Stimulated activated CD4-positive, alpha-beta T cell treated with anti-CD3 and anti-CD28 coated beads, Interleukin-4, amount 100 ng/mL, for 24 hours (primary cell): Measurements from ENCODE around the gene NHLRC1.

Source experiments
- DNase-seq: peaks from one replicate; pipeline ENCODE4 v3.0.0-alpha.2; 2020

NHLRC1 gene

DNA sequence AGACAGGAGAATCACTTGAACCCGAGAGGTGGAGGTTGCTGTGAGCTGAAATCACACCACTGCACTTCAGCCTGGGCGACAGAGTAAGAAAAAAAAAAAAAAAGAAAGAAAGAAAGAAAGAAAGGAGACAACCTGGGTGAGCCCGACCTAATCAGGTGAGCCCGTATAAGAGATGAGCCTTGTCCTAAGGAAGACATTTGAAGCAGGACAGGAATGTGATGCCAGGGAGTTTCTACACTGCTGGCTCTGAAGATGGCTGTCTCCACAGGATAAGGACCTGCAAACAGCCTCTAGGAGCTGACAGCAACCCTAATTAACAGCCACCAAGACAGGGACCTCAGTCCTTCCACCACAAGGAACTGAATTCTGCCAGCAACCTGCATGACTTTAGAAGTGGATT, 41.9 kb downstream of the NHLRC1 start:
- DNase-seq, result no peak

DNA sequence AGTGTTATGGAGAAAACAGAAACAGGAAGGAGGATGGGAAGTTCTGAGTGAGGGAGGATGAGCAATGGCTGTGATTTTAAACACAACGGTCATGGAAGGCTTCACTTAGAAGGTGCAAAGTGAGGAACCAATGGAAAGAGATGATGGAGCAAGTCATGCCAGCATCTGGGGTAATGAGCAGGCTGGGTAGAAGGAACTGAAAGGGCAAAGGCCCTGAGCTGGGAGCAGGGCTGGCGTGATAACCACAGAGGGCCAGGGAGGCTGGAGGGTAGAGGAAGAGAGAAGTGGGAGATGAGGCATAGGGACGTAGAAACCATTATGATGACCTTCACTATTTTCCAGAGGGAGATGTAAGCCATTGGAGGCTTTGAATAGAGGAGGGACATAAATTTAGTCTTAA, 43.6 kb downstream of the NHLRC1 start:
- no peak for DNase-seq

DNA sequence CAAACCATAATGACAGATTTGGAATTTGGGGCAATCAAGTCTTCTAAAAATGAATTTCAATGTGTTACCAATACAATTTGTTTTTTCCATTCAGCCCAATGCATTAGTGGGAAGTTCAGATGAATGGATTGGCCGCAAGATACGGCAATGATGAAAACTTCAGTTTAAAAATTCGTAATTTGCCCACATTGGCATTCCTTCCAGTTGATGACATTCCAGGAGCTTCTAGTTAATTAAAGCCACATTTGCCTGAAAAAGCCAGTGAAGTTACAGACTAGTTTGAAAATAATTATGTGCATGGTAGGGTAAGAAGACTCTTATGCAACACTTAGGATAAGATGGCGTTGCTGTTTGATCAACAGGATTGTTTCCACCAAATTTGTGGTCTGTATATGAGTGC, 46.2 kb downstream of the NHLRC1 start:
- DNase-seq, result no peak

DNA sequence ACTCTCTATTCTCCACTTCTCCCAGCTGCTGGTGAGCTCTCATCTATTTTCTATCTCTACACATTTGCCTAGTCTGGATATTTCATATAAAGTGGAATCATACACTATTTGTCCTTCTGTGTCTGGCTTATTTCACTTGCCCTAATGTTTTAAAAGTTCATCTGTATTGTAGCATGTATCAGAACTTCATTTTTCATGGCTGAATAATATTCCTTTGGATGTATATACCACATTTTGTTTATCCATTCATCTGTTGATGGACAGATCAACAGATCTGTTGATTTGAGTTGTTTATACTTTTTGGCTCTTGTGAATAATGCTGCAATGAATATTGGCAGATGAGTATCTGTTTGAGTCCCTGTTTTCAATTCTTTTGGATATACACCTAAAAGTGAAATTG, 49.6 kb downstream of the NHLRC1 start:
- DNase-seq, result no peak

DNA sequence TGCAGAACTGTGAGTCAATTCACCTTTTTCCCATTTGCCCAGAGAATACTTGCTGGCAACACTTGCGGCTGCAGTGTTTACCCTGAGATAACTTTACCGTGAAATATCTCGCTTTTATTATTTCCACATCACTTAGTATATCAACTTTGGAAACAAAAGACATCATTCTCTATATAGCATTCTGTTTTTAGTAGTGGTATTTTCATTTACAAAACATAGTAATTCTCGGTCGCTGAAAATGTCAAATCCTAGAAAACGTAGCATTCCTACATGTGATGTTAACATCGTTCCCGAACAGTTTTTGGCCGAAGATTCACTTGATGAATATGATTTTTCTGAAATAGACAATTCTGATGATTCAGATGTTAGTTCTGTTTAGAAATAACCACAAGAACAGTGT, 52.0 kb downstream of the NHLRC1 start:
- no peak for DNase-seq
